HG03196 (cell line): Measurements from ENCODE around the gene CBARP.

Experiments
- ATAC-seq: cut with Tn5 transposase; IDR thresholded peaks from one replicate; pipeline ENCODE4 v1.9.1; 2021; ENCODE audit not compliant: unreplicated experiment

CBARP gene

GRCh38 chr19:1241417-1242095, 3.8 kb upstream of the CBARP start, which contains the start of gene ATP5F1D:
ATP5F1D (plus strand) TSS chr19:1241751; CDS start chr19:1241851, 100 bp downstream.
- peak; percentile 54 for ATAC-seq

- no peak for ATAC-seq
These were observed 3.1 kb upstream of the CBARP start for GRCh38 chr19:1240925-1241324.

GRCh38 chr19:1239796-1240737, 2.3 kb upstream of the CBARP start:
- peak; percentile 30 for ATAC-seq

- no peak for ATAC-seq
These were observed 1.6 kb upstream of the CBARP start for GRCh38 chr19:1239420-1239795.

GRCh38 chr19:1238369-1239303, 831 bp upstream of the CBARP start:
- ATAC-seq, result no peak

GRCh38 chr19:1237027-1237659, 662 bp downstream of the CBARP start:
- no peak for ATAC-seq

- no peak for ATAC-seq
These were observed 1.2 kb downstream of the CBARP start for GRCh38 chr19:1236576-1236975.

- ATAC-seq, result no peak
These were observed 1.9 kb downstream of the CBARP start for GRCh38 chr19:1235625-1236538.

- ATAC-seq, result no peak
These were observed 2.8 kb downstream of the CBARP start for GRCh38 chr19:1234955-1235380.

- ATAC-seq, result no peak
These were observed 3.5 kb downstream of the CBARP start for GRCh38 chr19:1234051-1234954.

GRCh38 chr19:1233115-1233667, 4.6 kb downstream of the CBARP start:
- ATAC-seq, result no peak

GRCh38 chr19:1232652-1233072, 5.1 kb downstream of the CBARP start:
- no peak for ATAC-seq

GRCh38 chr19:1231729-1232637, 5.8 kb downstream of the CBARP start:
- no peak for ATAC-seq

- no peak for ATAC-seq
These were observed 6.9 kb downstream of the CBARP start for GRCh38 chr19:1230783-1231489.

GRCh38 chr19:1229924-1230782, 7.7 kb downstream of the CBARP start:
- no peak for ATAC-seq
